Activated naive CD4-positive, alpha-beta T cell treated with anti-CD3 and anti-CD28 coated beads, Interleukin-2, amount 50 U/mL, for 72 hours (primary cell): ENCODE data around the gene PCDH19. TPM values are rescaled to one million over a fixed set of nuclear protein-coding genes. Genes with fewer than 3 reads are reported as not detected.
"Not testable (repeated sequence)": the region's sequence is repeated elsewhere in the genome, so short reads cannot be mapped to it uniquely, and the experiment has no call there.

Experiments used
- ATAC-seq, 2 donors: fragments of 150-1000 bp; cut with Tn5 transposase; 2 replicates each; pipeline ENCODE4 v1.10.0; 2021; ENCODE audit warnings: mild to moderate bottlenecking in 2 of 2, moderate library complexity in 2 of 2
- DNase-seq, 2 donors: peaks; one replicate each; pipeline ENCODE4 v3.0.0; 2021 to 2022; ENCODE audit warnings: low spot score in 2 of 2
- H3K27ac Mint-ChIP-seq, 2 donors: one replicate each; pipeline ENCODE4 v1.8.0; 2022; ENCODE audit warnings: mild to moderate bottlenecking in 2 of 2, mixed read lengths in 2 of 2
- H3K36me3 Mint-ChIP-seq, 2 donors: one replicate each; pipeline ENCODE4 v1.8.0; 2022; ENCODE audit warnings: mixed read lengths in 2 of 2
- H3K9me3 Mint-ChIP-seq, 2 donors: one replicate each; pipeline ENCODE4 v1.8.0; 2022; ENCODE audit warnings: mixed read lengths in 2 of 2
- total RNA-seq, 2 donors: library from RNA; stranded (reverse); gene quantifications; one replicate each; pipeline ENCODE4 v1.2.3, GENCODE V29; 2022

Gene PCDH19, protein sequence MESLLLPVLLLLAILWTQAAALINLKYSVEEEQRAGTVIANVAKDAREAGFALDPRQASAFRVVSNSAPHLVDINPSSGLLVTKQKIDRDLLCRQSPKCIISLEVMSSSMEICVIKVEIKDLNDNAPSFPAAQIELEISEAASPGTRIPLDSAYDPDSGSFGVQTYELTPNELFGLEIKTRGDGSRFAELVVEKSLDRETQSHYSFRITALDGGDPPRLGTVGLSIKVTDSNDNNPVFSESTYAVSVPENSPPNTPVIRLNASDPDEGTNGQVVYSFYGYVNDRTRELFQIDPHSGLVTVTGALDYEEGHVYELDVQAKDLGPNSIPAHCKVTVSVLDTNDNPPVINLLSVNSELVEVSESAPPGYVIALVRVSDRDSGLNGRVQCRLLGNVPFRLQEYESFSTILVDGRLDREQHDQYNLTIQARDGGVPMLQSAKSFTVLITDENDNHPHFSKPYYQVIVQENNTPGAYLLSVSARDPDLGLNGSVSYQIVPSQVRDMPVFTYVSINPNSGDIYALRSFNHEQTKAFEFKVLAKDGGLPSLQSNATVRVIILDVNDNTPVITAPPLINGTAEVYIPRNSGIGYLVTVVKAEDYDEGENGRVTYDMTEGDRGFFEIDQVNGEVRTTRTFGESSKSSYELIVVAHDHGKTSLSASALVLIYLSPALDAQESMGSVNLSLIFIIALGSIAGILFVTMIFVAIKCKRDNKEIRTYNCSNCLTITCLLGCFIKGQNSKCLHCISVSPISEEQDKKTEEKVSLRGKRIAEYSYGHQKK (N-terminal part only)
- not detected for total RNA-seq

DNA sequence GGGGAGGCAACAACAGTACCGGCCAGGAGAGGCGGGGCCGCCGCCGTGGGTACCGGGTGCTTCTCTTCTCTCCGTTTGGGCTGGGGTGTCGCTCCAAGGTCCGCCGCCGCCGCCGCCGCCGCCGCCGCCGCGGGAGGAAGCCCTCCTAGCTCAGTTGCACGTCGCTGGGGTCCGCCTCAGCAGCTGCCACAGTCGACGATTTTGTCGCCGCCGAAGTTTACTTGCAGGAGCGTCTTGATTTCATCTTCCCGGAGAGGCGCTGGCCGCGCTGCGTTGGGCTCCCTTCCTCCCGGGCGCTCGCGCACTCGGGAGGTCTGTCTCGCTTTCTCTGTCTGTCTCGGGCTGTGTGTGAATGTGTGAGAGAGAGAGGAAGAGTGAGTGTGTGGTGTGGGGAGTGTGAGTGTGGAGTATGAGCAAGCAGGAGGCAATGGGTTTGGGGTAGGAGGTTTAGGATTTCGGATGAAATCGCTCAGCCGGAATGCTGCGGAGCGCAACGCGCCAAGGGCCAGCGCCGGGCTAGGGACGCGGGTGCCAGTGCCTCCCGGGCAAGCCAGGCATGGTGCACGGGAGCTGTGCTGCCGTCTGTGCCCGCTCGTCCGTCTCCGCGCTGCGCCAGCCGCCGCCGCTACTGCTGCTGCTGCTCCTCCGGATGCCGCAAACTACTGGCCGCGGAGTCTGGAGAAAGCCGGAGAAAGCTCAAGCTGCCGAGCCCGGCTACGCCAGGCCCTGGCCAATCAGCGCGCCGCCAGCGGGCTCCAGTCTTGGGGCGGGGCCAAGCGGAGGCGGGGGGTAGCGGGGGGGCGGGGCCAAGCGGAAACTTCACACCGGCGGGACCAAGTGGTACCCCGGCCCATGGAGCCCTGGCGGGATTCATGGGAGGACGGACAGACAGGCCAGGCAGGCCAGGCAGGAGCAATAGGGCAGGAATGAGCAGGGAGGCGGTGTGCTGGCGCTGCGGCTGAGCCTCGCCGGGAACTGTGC, at the start of gene PCDH19:
TSS of gene PCDH19 (minus strand) at position 664 of the 981 bp plus-strand sequence. CDS start 1,676 bp downstream, outside the sequence.
- ATAC-seq, result peak in 1 of 2 donors; percentile 91
- H3K9me3 Mint-ChIP-seq, result no peaks in the 10 kb centered on the region
- H3K27ac Mint-ChIP-seq, result no peak within 1 kb of the TSS
- peaks cover 0 to 13% of the 10 kb centered on the region in 2 donors for H3K36me3 Mint-ChIP-seq
- DNase-seq, result peak in 1 of 2 donors; percentile 53

DNA sequence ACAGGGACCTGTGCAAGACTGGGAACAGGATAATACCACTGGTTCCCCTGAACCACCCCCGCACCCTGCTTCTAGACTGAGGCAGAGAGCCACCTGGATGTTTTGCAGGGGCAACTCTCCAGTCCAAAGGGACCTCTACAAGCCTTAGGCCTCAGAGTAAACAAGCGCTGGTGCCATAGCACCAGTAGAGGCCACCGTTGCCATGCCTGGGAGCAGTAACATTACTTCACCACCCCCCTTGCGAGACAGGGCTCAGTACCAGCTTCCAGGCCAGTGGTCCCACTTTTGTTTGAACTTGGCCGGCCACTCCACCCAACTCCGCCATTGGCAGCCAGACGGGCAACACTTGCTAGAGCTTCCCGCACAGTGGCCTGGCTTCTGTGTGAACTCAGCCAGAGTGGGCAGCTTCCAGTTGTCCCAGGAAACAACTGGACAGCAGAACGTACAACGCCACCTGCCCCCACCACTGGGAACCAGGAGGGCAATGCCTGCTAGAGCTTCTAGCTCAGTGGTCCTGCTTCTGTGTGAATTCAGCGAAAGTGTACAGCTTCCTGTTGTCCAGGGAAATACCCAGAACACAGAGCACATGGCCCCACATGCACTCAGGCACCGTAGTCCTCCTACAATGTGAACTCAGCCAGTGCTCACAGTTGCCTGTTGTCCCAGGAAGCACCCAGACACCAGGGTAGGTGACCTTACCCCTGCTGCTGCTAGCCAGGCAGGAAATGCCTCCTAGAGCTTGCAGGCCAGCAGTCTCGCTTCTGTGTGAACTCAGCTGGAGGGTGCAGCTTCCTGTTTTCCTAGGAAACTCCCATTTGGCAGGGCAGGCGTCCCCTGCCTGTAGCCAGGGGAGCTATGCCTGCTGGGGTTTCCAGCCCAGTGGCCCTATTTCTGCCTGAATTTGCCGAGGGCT, 39.9 kb upstream of the PCDH19 start:
- H3K9me3 Mint-ChIP-seq, result no peaks in the 10 kb centered on the region
- no peaks in the 10 kb centered on the region for H3K36me3 Mint-ChIP-seq
- ATAC-seq, result no peak
- DNase-seq, result no peak
- no peak overlapping the region for H3K27ac Mint-ChIP-seq

- DNase-seq (peak in 1 of 2 donors; percentile 7), ATAC-seq (no peak)
- H3K36me3 Mint-ChIP-seq, result no peaks in the 10 kb centered on the region
- no peak overlapping the region for H3K27ac Mint-ChIP-seq
- no peaks in the 10 kb centered on the region for H3K9me3 Mint-ChIP-seq
These were observed 37.8 kb upstream of the PCDH19 start for GRCh38 chrX:100447655-100448397.

GRCh38 chrX:100445593-100445992, 35.5 kb upstream of the PCDH19 start:
- Mint-ChIP-seq H3K36me3 (no peaks in the 10 kb centered on the region), H3K27ac (no peak overlapping the region), H3K9me3 (no peaks in the 10 kb centered on the region)
- no peak for ATAC-seq
- no peak for DNase-seq

- not testable (repeated sequence) for H3K36me3 Mint-ChIP-seq, ATAC-seq, H3K27ac Mint-ChIP-seq, H3K9me3 Mint-ChIP-seq, DNase-seq
These were observed 31.2 kb upstream of the PCDH19 start for GRCh38 chrX:100441321-100441720.

DNA sequence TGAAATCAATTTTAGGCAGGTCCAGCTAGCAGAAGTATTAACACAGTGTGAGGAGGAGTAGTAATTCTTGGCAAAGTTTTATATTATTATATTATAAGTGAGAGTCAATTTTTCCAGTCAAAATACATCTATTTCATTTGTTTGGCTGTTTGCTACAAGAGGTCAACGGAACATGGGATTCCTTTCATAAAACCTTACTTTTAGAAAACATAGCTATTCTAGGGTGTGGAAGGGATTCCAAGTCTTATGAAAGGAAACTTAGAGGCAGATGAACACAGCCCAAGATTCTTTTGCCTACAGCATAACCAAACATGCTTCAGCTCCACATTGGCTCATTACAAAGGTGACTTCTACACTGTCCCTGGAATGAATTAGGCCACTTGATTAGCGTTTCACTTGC, 29.9 kb upstream of the PCDH19 start:
- ATAC-seq (no peak), DNase-seq (no peak)
- Mint-ChIP-seq H3K27ac (no peak overlapping the region), H3K9me3 (no peaks in the 10 kb centered on the region), H3K36me3 (no peaks in the 10 kb centered on the region)

GRCh38 chrX:100435726-100436125, 25.7 kb upstream of the PCDH19 start:
- no peak overlapping the region for H3K27ac Mint-ChIP-seq
- no peaks in the 10 kb centered on the region for H3K9me3 Mint-ChIP-seq
- H3K36me3 Mint-ChIP-seq, result no peaks in the 10 kb centered on the region
- DNase-seq, result no peak
- no peak for ATAC-seq

GRCh38 chrX:100424012-100424411, 13.9 kb upstream of the PCDH19 start:
- no peak for ATAC-seq

DNA sequence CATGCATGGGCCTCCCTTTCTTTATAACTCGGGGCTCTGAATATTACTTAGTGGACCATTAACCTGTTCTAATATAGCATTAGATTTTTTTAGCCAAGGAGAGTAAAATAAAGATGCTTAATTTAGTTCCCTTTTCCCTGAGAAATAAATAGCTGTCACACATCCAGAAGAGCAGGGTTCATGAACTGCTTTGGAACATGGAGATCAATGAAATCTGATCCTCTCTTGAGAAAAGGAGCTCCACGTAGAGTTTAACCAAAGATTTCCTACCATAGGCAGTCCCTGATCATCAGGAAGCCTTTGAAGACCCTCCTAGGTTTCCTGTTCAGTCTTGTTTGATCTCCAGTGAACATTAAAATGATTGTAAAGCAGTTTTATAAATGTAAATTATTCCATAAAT, 8.5 kb upstream of the PCDH19 start:
- H3K9me3 Mint-ChIP-seq, result no peaks in the 10 kb centered on the region
- DNase-seq (no peak), ATAC-seq (no peak)
- no peaks in the 10 kb centered on the region for H3K36me3 Mint-ChIP-seq
- no peak overlapping the region for H3K27ac Mint-ChIP-seq

More at GRCh38 chrX:100424012-100424411, 13.9 kb upstream of the PCDH19 start:
- Mint-ChIP-seq H3K27ac (no peak overlapping the region), H3K9me3 (no peaks in the 10 kb centered on the region), H3K36me3 (no peaks in the 10 kb centered on the region)
- no peak for DNase-seq

DNA sequence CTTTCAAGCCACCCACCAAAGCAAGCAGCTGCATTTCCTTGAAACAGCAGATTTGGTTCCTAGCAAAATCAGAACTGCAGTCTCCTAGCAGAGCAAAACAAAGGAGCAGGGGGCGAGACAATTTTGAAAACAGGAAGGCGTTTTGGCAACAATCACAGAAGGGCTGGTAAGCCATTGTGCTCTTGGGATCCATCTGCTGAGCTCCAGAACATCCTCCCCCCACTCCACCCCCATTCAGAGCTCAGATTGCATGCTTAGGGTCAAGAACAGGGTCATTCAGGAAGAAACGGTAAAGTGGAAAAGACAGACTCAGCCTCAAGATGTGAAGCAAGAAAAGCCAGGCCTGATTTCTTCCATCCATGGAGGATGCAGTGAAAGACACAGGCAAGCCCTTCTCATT, 7.6 kb upstream of the PCDH19 start:
- ATAC-seq, result no peak
- no peaks in the 10 kb centered on the region for H3K9me3 Mint-ChIP-seq
- DNase-seq, result no peak
- no peak overlapping the region for H3K27ac Mint-ChIP-seq
- no peaks in the 10 kb centered on the region for H3K36me3 Mint-ChIP-seq

DNA sequence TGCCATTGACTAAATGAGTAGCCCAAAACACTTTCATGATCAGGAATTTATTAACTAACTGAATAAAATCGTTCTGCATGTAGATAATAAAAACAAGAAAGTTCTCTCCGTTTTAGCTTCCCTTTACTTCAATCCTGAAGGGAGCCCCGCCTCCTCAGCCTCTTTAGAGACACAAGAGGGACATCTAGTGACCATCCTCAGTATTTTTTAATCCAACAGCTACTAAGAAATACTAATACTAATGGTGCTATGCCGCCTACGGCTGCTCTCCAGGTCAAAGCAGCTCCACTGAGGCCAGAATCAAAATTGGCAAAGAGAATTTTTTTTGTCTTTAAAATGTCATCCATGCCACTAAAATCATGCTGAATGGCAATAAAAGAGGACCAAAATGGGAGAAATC, 3.2 kb upstream of the PCDH19 start:
- Mint-ChIP-seq H3K27ac (no peak overlapping the region), H3K36me3 (no peaks in the 10 kb centered on the region), H3K9me3 (no peaks in the 10 kb centered on the region)
- DNase-seq, result peak in 1 of 2 donors; percentile 14
- ATAC-seq, result peak in 1 of 2 donors; percentile 32

DNA sequence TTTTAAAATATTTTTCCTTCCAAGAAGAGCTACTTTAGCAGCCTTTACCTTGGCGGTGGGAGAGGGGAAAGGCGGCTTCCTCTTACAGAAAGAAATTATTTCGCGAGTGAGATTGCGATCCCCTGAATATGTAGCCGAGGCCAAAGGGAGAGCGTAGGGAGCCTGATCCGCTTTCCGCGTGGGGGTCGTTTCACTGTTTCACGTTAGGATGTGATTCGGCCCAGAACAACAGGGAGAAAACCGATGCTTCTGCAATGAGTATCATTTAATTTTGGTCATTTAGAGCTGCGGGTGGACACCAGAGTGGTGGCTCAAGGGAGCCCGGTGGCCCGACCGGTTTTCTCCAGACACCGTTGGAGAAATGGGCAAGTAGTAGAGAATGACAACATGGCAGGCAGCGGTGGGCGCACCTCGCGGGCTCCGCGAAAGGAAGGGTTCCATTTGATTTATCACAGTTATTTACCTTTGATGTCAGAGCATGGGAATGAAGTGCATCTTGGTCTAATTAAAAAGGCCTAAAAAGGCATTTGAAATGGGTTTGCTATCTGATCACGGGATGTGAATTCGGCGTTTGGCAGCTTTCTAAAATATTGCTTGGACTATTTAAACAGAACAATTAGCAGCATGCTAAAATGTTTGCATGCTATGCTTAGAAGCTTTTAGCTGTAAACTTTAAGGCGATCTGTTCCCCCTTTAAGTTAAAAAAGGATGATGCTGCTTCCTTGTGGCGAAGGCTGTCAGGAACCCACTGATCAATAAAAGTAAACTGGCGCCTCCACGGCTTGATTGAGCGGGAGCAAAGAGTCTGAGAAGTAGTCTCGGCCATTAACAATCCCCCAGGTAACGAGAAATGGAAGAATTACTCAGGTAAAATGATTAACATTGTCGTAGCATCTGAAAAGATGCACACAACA, 2.0 kb upstream of the PCDH19 start:
- peaks cover 0 to 3% of the 10 kb centered on the region in 2 donors for H3K36me3 Mint-ChIP-seq
- DNase-seq, result no peak
- no peaks in the 10 kb centered on the region for H3K9me3 Mint-ChIP-seq
- no peak overlapping the region for H3K27ac Mint-ChIP-seq
- ATAC-seq, result no peak

DNA sequence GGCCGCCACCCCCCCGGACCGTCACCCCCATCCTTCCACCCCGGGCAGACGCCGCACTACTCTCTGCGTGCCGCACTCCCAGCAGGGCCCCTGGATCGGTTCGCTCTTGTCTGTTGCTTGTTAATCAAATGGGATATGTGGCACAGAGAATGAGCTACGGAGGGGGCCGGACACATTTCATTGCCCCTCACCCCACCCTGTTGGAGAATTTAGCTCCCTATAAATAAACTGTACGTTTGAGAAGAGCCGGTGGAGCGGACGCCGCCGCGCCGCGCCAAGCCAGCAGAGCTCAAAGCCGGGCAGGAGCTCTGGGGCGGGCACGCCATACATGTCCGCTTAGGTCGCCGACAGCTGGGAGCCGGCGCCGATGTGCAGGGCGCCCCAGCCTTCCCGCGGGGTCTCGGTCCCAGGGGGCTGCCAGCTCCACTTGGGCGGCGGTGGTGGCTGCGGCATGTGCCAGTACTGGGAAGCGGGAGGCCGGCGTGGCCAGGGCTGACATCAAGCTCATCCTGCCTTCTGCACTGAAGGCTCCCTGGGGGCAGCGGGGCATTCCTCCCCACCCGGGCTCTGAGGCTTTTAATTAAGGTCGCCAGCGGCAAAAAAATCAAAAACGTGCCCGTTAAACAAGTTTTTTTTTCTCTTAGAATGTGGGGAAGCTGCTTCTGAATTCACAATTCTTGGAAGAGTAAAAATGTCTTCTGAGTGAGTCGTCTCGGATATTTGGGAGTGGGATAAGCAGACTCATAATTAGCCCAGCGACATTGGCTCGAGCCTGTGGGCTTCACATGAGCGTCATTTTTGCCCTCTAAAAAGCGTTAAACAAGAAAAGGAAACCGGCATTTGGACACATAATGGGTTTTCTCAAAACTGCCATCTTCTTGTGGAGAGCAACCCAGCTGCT, 1.1 kb upstream of the PCDH19 start:
- Mint-ChIP-seq H3K36me3 (peaks cover 0 to 12% of the 10 kb centered on the region in 2 donors), H3K9me3 (no peaks in the 10 kb centered on the region), H3K27ac (no peak overlapping the region)
- ATAC-seq (no peak), DNase-seq (no peak)
